B cell (primary cell): ENCODE data around the gene SPG7. TPM values are rescaled to one million over a fixed set of nuclear protein-coding genes. Genes with fewer than 3 reads are reported as not detected.

Source experiments
- ATAC-seq: fragments of 200-7000 bp; cut with Tn5 transposase; one replicate; pipeline ENCODE4 v1.10.0; 2021; ENCODE audit warnings: low read depth, mild to moderate bottlenecking, moderate number of reproducible peaks, moderate library complexity
- CTCF ChIA-PET: fragments of 350-600 bp; sonication (Branson Sonifier 250); formaldehyde crosslinking; loops from one replicate; lab custom pipeline; 2021; ENCODE audit warnings: antibody characterized with exemption, inconsistent platforms; lab: Charles Lee
- POLR2A ChIA-PET: fragments of 350-600 bp; sonication (Branson Sonifier 250); formaldehyde crosslinking; loops from one replicate; lab custom pipeline; 2021; ENCODE audit warnings: antibody characterized with exemption; lab: Charles Lee
- DNase-seq: peaks from one replicate; pipeline ENCODE4 v3.0.0; 2013
- H2AFZ ChIP-seq: 2 replicates; pipeline ENCODE4 v1.6.1; 2012; ENCODE audit warnings: mild to moderate bottlenecking, low read depth, low read length; ENCODE audit not compliant: insufficient read depth, poor library complexity, severe bottlenecking
- H3K27ac ChIP-seq, 2 donors: 1 replicate in 1 of 2; 2 replicates in 1 of 2; pipeline ENCODE4 v1.5.1; 2012 to 2013; ENCODE audit warnings: low read length in 2 of 2, mild to moderate bottlenecking in 2 of 2, moderate library complexity in 1 of 2
- H3K27me3 ChIP-seq, 4 experiments: fragments of 200-600 bp in 1 of 4; sonication (generic) in 1 of 4; replicated peaks in 1 of 4; 1 replicate in 2 of 4; 2 replicates in 2 of 4; pipeline versions ENCODE4 v1.6.1 to v1.7.0; 2013 to 2016; ENCODE audit warnings: low read length in 3 of 4, mild to moderate bottlenecking in 2 of 4, mixed read lengths in 1 of 4, moderate library complexity in 1 of 4; ENCODE audit not compliant: insufficient read depth in 4 of 4, control insufficient read depth in 3 of 4; ENCODE audit errors: control extremely low read depth in 1 of 4
- H3K36me3 ChIP-seq, 2 experiments: replicated peaks in 1 of 2; 1 replicate in 1 of 2; 2 replicates in 1 of 2; pipeline versions ENCODE4 v1.6.1 to v1.7.1; 2013; ENCODE audit warnings: low read length in 1 of 2; ENCODE audit not compliant: insufficient read depth in 2 of 2, control insufficient read depth in 1 of 2; ENCODE audit errors: control extremely low read depth in 1 of 2, extremely low read depth in 1 of 2
- H3K4me1 ChIP-seq, 2 donors: fragments of 200-600 bp in 1 of 2; sonication (generic) in 1 of 2; 1 replicate in 1 of 2; 2 replicates in 1 of 2; pipeline versions ENCODE4 v1.5.1 to v1.6.1; 2013 to 2017; ENCODE audit warnings: low read length in 2 of 2; ENCODE audit not compliant: control insufficient read depth in 2 of 2, insufficient read depth in 2 of 2
- H3K4me2 ChIP-seq: replicated peaks from 2 replicates; pipeline ENCODE3; 2012; ENCODE audit warnings: mild to moderate bottlenecking, low read depth, low read length; ENCODE audit not compliant: poor library complexity, severe bottlenecking
- H3K4me3 ChIP-seq, 5 experiments: fragments of 200-600 bp in 1 of 5; sonication (generic) in 1 of 5; 1 replicate in 3 of 5; 2 replicates in 2 of 5; pipeline versions ENCODE4 v1.5.1 to v1.7.0; 2011 to 2016; ENCODE audit warnings: low read length in 4 of 5, mild to moderate bottlenecking in 4 of 5, low read depth in 2 of 5, control low read depth in 1 of 5, moderate library complexity in 1 of 5; ENCODE audit not compliant: insufficient read depth in 1 of 5; ENCODE audit errors: control extremely low read depth in 1 of 5, extremely low read depth in 1 of 5
- H3K79me2 ChIP-seq: fragments of 200-600 bp; sonication (generic); one replicate; pipeline ENCODE4 v1.6.0; 2016; ENCODE audit warnings: low read length; ENCODE audit not compliant: control insufficient read depth, insufficient read depth
- H3K9ac ChIP-seq: fragments of 200-600 bp; sonication (generic); 2 replicates; pipeline ENCODE4 v1.6.1; 2017; ENCODE audit warnings: mild to moderate bottlenecking, low read length, moderate library complexity
- H3K9me3 ChIP-seq, 3 donors: one replicate each; pipeline versions ENCODE4 v1.6.1 to v1.7.1; 2013; ENCODE audit warnings: low read length in 2 of 3; ENCODE audit not compliant: control insufficient read depth in 2 of 3, insufficient read depth in 1 of 3; ENCODE audit errors: control extremely low read depth in 1 of 3
- H4K20me1 ChIP-seq: 2 replicates; pipeline ENCODE4 v1.6.0; 2012; ENCODE audit warnings: mild to moderate bottlenecking, low read length; ENCODE audit not compliant: insufficient read depth, control insufficient read depth, poor library complexity, severe bottlenecking
- H3K27ac Mint-ChIP-seq: one replicate; pipeline ENCODE4 v1.8.0; 2021; ENCODE audit warnings: mixed read lengths
- H3K27me3 Mint-ChIP-seq: one replicate; pipeline ENCODE4 v1.8.0; 2021; ENCODE audit warnings: mixed read lengths
- H3K4me1 Mint-ChIP-seq: one replicate; pipeline ENCODE4 v1.8.0; 2021; ENCODE audit warnings: mixed read lengths
- H3K4me3 Mint-ChIP-seq: one replicate; pipeline ENCODE4 v1.8.0; 2021; ENCODE audit warnings: mixed read lengths
- H3K9me3 Mint-ChIP-seq: one replicate; pipeline ENCODE4 v1.8.0; 2022; ENCODE audit warnings: mixed read lengths; ENCODE audit not compliant: insufficient read depth
- CTCF ChIP-seq: fragments of 200-600 bp; IDR thresholded peaks from one replicate; pipeline ENCODE4 v1.8.0; 2022; ENCODE audit warnings: antibody characterized with exemption, mild to moderate bottlenecking
- EZH2 ChIP-seq: IDR thresholded peaks from 2 replicates; pipeline ENCODE4 v1.6.1; 2012; ENCODE audit warnings: borderline replicate concordance, low read depth, mild to moderate bottlenecking, moderate library complexity, low read length; ENCODE audit not compliant: insufficient read depth, poor library complexity, severe bottlenecking
- WGBS: methylation state at CpG from one replicate; pipeline ENCODE4 v1.1.5; 2013; ENCODE audit warnings: missing lambda C conversion rate; ENCODE audit not compliant: insufficient coverage; 5-methylcytosine and 5-hydroxymethylcytosine counted together
- intact Hi-C: fragments of 100-400 bp; cut with micrococcal nuclease; formaldehyde crosslinking; loops from one replicate; pipeline ENCODE4 v1.10.0; 2022
- polyA plus RNA-seq: library from polyadenylated mRNA; depleted of rRNA; stranded (reverse); fragments of >200 nt; gene quantifications from 2 replicates; pipeline ENCODE4 v1.2.3, GENCODE V29; 2012
- total RNA-seq, 2 donors: library from RNA; stranded (reverse); fragments of 120-200 nt in 1 of 2; gene quantifications; 1 replicate in 1 of 2; 2 replicates in 1 of 2; pipeline versions ENCODE4 v1.2.3 to v1.2.4, GENCODE V29; 2013 to 2022

SPG7 gene
- total and polyA plus RNA-seq, 2 donors (not counting 1 experiment from before 2014, with no cell fraction given) = 146 to 157 TPM

DNA sequence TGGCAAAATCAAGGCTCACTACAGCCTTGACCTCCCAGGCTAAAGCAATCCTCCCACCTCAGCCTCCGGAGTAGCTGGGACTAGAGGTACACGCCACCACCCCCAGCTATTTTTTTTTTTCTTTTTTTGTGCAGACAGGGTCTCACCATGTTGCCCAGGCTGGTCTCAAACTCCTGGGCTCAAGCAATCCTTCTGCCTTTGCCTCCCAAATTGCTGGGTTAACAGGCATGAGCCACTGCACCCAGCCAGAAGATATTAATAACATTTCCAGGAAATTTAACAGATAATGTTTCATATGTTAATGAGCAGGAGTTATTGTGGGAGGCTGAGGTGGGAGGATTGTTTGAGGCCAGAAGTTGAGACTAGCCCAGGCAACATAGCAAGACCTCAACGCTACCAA, 8.4 kb upstream of the SPG7 start:
- H3K4me1 Mint-ChIP-seq = no peaks in the 10 kb centered on the region
- no peak overlapping the region for H3K27ac ChIP-seq
- no peak overlapping the region for H3K9ac ChIP-seq
- H3K9me3 ChIP-seq = peaks cover 0 to 4% (median 0%) of the 10 kb centered on the region in 3 donors
- H4K20me1 ChIP-seq = peaks cover 7% of the 10 kb centered on the region
- ATAC-seq (no peak), DNase-seq (no peak)
- no peak overlapping the region for H3K4me3 ChIP-seq
- peaks cover 0 to 6% of the 10 kb centered on the region in 2 experiments for H3K36me3 ChIP-seq
- no peak overlapping the region for H3K27ac Mint-ChIP-seq
- 100% methylated on average over 3 of the region's 3 CpGs for WGBS
- POLR2A ChIA-PET = no interaction called here
- intact Hi-C loops = no loop called here
- no peak overlapping the region for H3K4me3 Mint-ChIP-seq
- no peaks in the 10 kb centered on the region for H3K9me3 Mint-ChIP-seq
- CTCF ChIA-PET = interaction anchor here (1.3 kb wide), 1 partner anchor 9 kb away, joined by 3 read pairs; no protein-coding TSS in a partner anchor
- H3K27me3 Mint-ChIP-seq = no peaks in the 10 kb centered on the region
- peaks cover 16% of the 10 kb centered on the region for H3K79me2 ChIP-seq
- no peak overlapping the region for H3K4me2 ChIP-seq
- H3K27me3 ChIP-seq = no peaks in the 10 kb centered on the region
- TF ChIP-seq EZH2 (no peak), CTCF (no peak)
- H2AFZ ChIP-seq = no peak overlapping the region
- peaks cover 0 to under 1% of the 10 kb centered on the region in 2 donors for H3K4me1 ChIP-seq

DNA sequence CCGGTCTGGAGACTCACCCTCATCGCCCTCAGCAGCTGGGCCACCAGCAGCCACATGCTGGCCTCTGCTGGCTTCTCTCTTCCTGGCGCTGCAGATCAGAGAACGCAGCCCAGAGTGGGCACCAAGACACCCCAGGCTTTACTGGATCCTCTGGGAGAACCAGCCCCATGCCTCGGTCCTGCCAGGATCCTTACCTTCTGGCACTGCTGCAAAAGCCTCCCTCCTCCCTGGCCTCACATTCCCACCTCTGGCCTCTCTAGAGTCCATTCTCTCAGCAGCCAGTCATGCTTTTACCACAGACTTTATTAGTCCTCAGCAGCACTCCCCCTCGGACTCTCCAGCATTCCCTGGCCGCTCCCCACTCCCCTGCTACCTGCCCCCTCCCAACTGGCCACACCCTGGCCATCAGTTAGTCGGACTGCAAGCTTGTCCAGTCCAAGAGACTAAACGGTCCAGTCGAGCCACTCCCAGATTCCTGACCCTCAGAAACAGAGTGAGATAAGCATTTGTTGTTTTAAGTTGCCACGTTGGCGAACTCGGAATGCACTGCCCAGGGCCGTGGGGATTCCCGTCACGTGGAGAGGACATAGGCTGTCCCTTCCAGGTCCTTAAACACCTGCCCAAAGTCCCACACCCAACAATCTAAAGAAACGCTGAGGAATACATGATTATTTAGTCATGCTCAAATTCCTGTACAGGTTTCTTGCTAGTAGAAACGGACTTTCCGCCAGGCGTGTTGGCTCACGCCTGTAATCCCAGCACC, 5.9 kb upstream of the SPG7 start:
- ATAC-seq (no peak), DNase-seq (no peak)
- Mint-ChIP-seq H3K4me1 (peaks cover 21% of the 10 kb centered on the region), H3K4me3 (no peak overlapping the region), H3K27me3 (no peaks in the 10 kb centered on the region), H3K27ac (no peak overlapping the region), H3K9me3 (no peaks in the 10 kb centered on the region)
- Histone ChIP-seq H3K27me3 (no peaks in the 10 kb centered on the region), H3K4me2 (no peak overlapping the region), H3K27ac (no peak overlapping the region), H3K4me1 (peaks cover 22 to 23% of the 10 kb centered on the region in 2 donors), H3K36me3 (peaks cover 0 to 4% of the 10 kb centered on the region in 2 experiments), H3K9me3 (peaks cover 0 to 4% (median 0%) of the 10 kb centered on the region in 3 donors), H4K20me1 (no peaks in the 10 kb centered on the region), H2AFZ (no peak overlapping the region), H3K79me2 (peaks cover 11% of the 10 kb centered on the region), H3K9ac (no peak overlapping the region), H3K4me3 (no peak overlapping the region)
- 94% methylated on average over 17 of the region's 21 CpGs for WGBS
- ChIA-PET CTCF (interaction anchor here (0.6 kb wide), 1 partner anchor 166 kb away, joined by 4 read pairs; no protein-coding TSS in a partner anchor), POLR2A (no interaction called here)
- intact Hi-C loops = no loop called here
- TF ChIP-seq CTCF = no peak
- no peak for TF ChIP-seq EZH2
